Smooth muscle cell (in vitro differentiated cells): Measurements from ENCODE around the gene ALG10. TPM values are rescaled to one million over a fixed set of nuclear protein-coding genes. Genes with fewer than 3 reads are reported as not detected.
"Not testable (repeated sequence)": the region's sequence is repeated elsewhere in the genome, so short reads cannot be mapped to it uniquely, and the experiment has no call there.

ENCODE experiments used
- DNase-seq: peaks from one replicate; lab custom pipeline; 2025; ENCODE audit not compliant: unreplicated experiment; lab: John Stamatoyannopoulos, UW
- H2AFZ ChIP-seq: fragments of 200-600 bp; sonication (generic); 2 replicates; pipeline ENCODE4 v1.6.0; 2016; ENCODE audit warnings: antibody characterized with exemption, low read depth, mild to moderate bottlenecking
- H3F3A ChIP-seq: fragments of 200-600 bp; sonication (generic); 2 replicates; pipeline ENCODE4 v1.6.0; 2017; ENCODE audit warnings: antibody characterized with exemption, low read depth
- H3K27ac ChIP-seq: fragments of 200-600 bp; sonication (generic); 2 replicates; pipeline ENCODE4 v1.5.1; 2016; ENCODE audit warnings: low read depth, mild to moderate bottlenecking
- H3K27me3 ChIP-seq: fragments of 200-600 bp; sonication (generic); 2 replicates; pipeline ENCODE4 v1.6.1; 2016; ENCODE audit warnings: low read depth, mild to moderate bottlenecking
- H3K36me3 ChIP-seq: fragments of 200-600 bp; sonication (generic); 2 replicates; pipeline ENCODE4 v1.5.1; 2016; ENCODE audit warnings: low read depth
- H3K4me1 ChIP-seq: fragments of 200-600 bp; sonication (generic); 2 replicates; pipeline ENCODE4 v1.5.1; 2016; ENCODE audit warnings: low read depth
- H3K4me2 ChIP-seq: fragments of 200-600 bp; sonication (generic); 2 replicates; pipeline ENCODE4 v1.6.0; 2016; ENCODE audit warnings: mild to moderate bottlenecking
- H3K4me3 ChIP-seq: fragments of 200-600 bp; sonication (generic); 2 replicates; pipeline ENCODE4 v1.5.1; 2016; ENCODE audit warnings: mild to moderate bottlenecking
- H3K79me2 ChIP-seq: fragments of 200-600 bp; sonication (generic); 2 replicates; pipeline ENCODE4 v1.6.0; 2016; ENCODE audit warnings: low read depth, mild to moderate bottlenecking
- H3K9ac ChIP-seq: fragments of 200-600 bp; sonication (generic); 2 replicates; pipeline ENCODE4 v1.6.0; 2016; ENCODE audit warnings: low read depth
- H3K9me3 ChIP-seq: fragments of 200-600 bp; sonication (generic); replicated peaks from 2 replicates; pipeline ENCODE4 v1.5.1; 2016; ENCODE audit warnings: low read depth
- H4K20me1 ChIP-seq: fragments of 200-600 bp; sonication (generic); 2 replicates; pipeline ENCODE4 v1.6.0; 2016; ENCODE audit warnings: low read depth
- WGBS: methylation state at CpG from one replicate; pipeline ENCODE4 v1.1.7; 2016; ENCODE audit warnings: low lambda C conversion rate; 5-methylcytosine and 5-hydroxymethylcytosine counted together
- polyA plus RNA-seq: library from polyadenylated mRNA; unstranded; fragments of >200 nt; fragmentation: Nextera tagmentation; extraction: Ambion mirVana; gene quantifications from 2 replicates; pipeline ENCODE4 v1.2.1, GENCODE V29; 2016
- total RNA-seq: library from RNA; depleted of rRNA; stranded (reverse); fragments of >200 nt; gene quantifications from 2 replicates; pipeline ENCODE4 v1.2.3, GENCODE V29; 2014
- TF ChIP-seq, protein P1 (sequence below): fragments of 200-600 bp; sonication (generic); IDR thresholded peaks from 2 replicates; pipeline ENCODE4 v1.5.1; 2017; ENCODE audit warnings: borderline replicate concordance, mild to moderate bottlenecking, antibody characterized with exemption; ENCODE audit not compliant: insufficient read depth, poor library complexity, severe bottlenecking

The ALG10 gene
- total and polyA plus RNA-seq, 2 experiments from 2014 or later = 0.51 to 10.9 TPM

DNA sequence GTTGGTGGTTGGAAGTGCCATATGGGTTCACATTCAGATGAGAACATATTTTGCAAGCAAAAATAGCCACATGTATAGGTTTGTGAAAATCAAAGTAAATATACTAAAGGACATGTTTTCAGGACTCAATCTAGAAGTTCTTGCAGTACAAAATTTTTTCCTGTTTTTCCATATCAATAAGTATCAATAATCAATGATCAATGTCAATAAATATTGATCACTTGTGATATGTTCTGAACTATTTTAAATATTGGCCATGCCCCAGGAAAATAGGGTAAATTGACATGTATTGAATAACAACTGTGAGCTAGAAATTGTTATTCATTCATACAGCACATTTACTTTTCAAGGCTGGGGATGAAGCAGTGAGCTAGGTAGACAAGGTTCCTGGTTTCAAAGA lies 24.3 kb downstream of the ALG10 start:
- no peaks in the 10 kb centered on the region for H3K36me3 ChIP-seq
- H3K9me3 ChIP-seq = no peaks in the 10 kb centered on the region
- TF ChIP-seq, protein P1, sequence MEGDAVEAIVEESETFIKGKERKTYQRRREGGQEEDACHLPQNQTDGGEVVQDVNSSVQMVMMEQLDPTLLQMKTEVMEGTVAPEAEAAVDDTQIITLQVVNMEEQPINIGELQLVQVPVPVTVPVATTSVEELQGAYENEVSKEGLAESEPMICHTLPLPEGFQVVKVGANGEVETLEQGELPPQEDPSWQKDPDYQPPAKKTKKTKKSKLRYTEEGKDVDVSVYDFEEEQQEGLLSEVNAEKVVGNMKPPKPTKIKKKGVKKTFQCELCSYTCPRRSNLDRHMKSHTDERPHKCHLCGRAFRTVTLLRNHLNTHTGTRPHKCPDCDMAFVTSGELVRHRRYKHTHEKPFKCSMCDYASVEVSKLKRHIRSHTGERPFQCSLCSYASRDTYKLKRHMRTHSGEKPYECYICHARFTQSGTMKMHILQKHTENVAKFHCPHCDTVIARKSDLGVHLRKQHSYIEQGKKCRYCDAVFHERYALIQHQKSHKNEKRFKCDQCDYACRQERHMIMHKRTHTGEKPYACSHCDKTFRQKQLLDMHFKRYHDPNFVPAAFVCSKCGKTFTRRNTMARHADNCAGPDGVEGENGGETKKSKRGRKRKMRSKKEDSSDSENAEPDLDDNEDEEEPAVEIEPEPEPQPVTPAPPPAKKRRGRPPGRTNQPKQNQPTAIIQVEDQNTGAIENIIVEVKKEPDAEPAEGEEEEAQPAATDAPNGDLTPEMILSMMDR = no peak
- no peaks in the 10 kb centered on the region for H3K79me2 ChIP-seq
- no peaks in the 10 kb centered on the region for H3F3A ChIP-seq
- H3K27me3 ChIP-seq = no peaks in the 10 kb centered on the region
- H3K9ac ChIP-seq = no peak overlapping the region
- no peak overlapping the region for H3K4me3 ChIP-seq
- DNase-seq = no peak
- no peak overlapping the region for H3K27ac ChIP-seq
- H4K20me1 ChIP-seq = no peaks in the 10 kb centered on the region
- H3K4me1 ChIP-seq = no peaks in the 10 kb centered on the region
- no peak overlapping the region for H2AFZ ChIP-seq
- H3K4me2 ChIP-seq = no peak overlapping the region

DNA sequence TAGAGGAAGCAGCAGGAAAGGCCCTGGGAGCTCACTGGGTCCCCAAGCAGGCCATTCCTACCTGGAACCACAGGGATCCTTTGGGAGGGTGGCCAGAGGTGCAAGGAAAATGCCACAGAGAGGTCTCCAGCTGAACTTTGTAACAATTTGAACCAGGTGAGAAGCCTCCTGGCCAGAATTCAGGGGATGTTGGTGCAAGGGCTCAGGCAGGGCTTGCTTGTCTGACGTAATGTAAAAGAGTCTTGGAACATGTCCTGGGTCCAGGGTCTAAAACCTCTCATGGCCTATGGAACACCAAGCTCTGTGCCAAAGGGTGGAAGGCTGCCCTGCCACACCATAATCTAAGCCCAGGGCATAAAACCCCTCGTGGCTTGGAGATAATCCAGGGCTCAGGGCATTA lies 25.6 kb downstream of the ALG10 start:
- not testable (repeated sequence) for H2AFZ ChIP-seq, DNase-seq, H3K27me3 ChIP-seq, H3K4me1 ChIP-seq, H3K4me2 ChIP-seq, H3K4me3 ChIP-seq, H3K27ac ChIP-seq, H3F3A ChIP-seq, H3K9ac ChIP-seq, H4K20me1 ChIP-seq, H3K9me3 ChIP-seq, H3K79me2 ChIP-seq, H3K36me3 ChIP-seq
- WGBS = 83% methylated on average over 2 of the region's 2 CpGs

DNA sequence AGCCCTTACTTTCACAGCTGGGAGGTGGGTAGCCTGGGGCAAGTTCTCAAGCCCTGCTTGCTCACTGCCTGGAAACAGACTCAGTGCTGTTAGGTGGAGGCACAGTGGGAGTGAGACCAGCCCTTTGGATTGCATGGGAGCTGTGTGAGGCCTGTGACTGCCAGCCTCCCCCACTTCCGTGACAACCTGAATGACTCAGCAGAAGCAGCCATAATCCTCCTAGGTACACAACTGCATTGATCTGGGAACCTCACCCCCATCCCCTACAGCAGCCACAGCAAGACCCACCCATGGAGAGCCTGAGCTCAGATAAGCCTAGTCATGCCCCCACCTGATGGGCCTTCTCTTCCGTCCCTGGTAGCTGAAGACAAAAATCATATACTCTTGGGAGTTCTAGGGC lies 26.4 kb downstream of the ALG10 start:
- DNase-seq = no peak

DNA sequence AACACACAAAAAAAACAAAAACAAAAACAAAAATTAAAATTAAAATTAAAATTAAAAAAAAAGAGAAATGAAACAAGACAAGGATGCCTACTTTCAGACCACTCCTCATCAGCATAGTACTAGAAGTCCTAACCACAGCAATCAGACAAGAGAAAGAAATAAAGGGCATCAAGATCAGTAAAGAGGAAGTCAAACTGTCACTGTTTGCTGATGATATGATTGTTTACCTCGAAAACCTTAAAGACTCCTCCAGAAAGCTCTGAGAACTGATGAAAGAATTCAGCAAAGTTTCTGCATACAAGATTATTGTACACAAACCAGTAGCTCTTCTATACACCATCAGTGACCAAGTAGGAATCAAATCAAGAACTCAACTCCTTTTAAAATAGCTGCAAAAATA lies 29.2 kb downstream of the ALG10 start:
- no peak overlapping the region for H3K27ac ChIP-seq
- 78% methylated on average over 1 of the region's 1 CpG for WGBS
- H3K27me3 ChIP-seq = no peaks in the 10 kb centered on the region
- H3K79me2 ChIP-seq = no peaks in the 10 kb centered on the region
- H3K36me3 ChIP-seq = no peaks in the 10 kb centered on the region
- no peaks in the 10 kb centered on the region for H4K20me1 ChIP-seq
- TF ChIP-seq, protein P1 = no peak
- H2AFZ ChIP-seq = no peak overlapping the region
- H3K4me3 ChIP-seq = no peak overlapping the region
- H3K9me3 ChIP-seq = no peaks in the 10 kb centered on the region
- H3K4me1 ChIP-seq = no peaks in the 10 kb centered on the region
- H3F3A ChIP-seq = no peaks in the 10 kb centered on the region
- no peak overlapping the region for H3K9ac ChIP-seq
- no peak overlapping the region for H3K4me2 ChIP-seq
- no peak for DNase-seq

More for the DNA sequence above, 26.4 kb downstream of the ALG10 start:
- no peak overlapping the region for H2AFZ ChIP-seq
- H3K27ac ChIP-seq = no peak overlapping the region
- H3F3A ChIP-seq = no peaks in the 10 kb centered on the region
- no peaks in the 10 kb centered on the region for H3K9me3 ChIP-seq
- H3K79me2 ChIP-seq = no peaks in the 10 kb centered on the region
- H4K20me1 ChIP-seq = no peaks in the 10 kb centered on the region
- H3K9ac ChIP-seq = no peak overlapping the region
- TF ChIP-seq, protein P1 = no peak
- WGBS = 92% methylated on average over 2 of the region's 2 CpGs
- no peaks in the 10 kb centered on the region for H3K36me3 ChIP-seq
- H3K4me3 ChIP-seq = no peak overlapping the region
- no peaks in the 10 kb centered on the region for H3K27me3 ChIP-seq
- H3K4me1 ChIP-seq = no peaks in the 10 kb centered on the region
- no peak overlapping the region for H3K4me2 ChIP-seq
